Measurements from ENCODE around the gene EEFSEC. TPM values are rescaled to one million over a fixed set of nuclear protein-coding genes. Genes with fewer than 3 reads are reported as not detected.

The EEFSEC gene
- total RNA-seq, 2 experiments from 2014 or later: 21.7 to 23.1 TPM

- DNase-seq (no peak), ATAC-seq (no peak)
- H3K27ac Mint-ChIP-seq: no peak overlapping the region
- ChIA-PET CTCF (no interaction called here), POLR2A (interaction anchor here (0.6 kb wide), 1 partner anchor 459 kb away, joined by 3 read pairs; no protein-coding TSS in a partner anchor)
- H3K36me3 Mint-ChIP-seq (ENCODE audit: low read depth): no peaks in the 10 kb centered on the region
- no peaks in the 10 kb centered on the region for H3K9me3 Mint-ChIP-seq (ENCODE audit: insufficient read depth)
- no peak overlapping the region for H3K4me3 Mint-ChIP-seq
- H3K27me3 Mint-ChIP-seq (ENCODE audit: low read depth): peaks cover 26% of the 10 kb centered on the region
- H3K4me1 Mint-ChIP-seq (ENCODE audit: low read depth): peaks cover 5% of the 10 kb centered on the region
Measured at GRCh38 chr3:128455786-128456748, 302.8 kb downstream of the EEFSEC start.

GRCh38 chr3:128456776-128457715 is 303.8 kb downstream of the EEFSEC start:
- no peaks in the 10 kb centered on the region for H3K9me3 Mint-ChIP-seq (ENCODE audit: insufficient read depth)
- peaks cover 5% of the 10 kb centered on the region for H3K4me1 Mint-ChIP-seq (ENCODE audit: low read depth)
- ChIA-PET POLR2A (no interaction called here), CTCF (interaction anchor here (2.5 kb wide), 1 partner anchor 31 kb away, joined by 8 read pairs; no protein-coding TSS in a partner anchor)
- no peaks in the 10 kb centered on the region for H3K36me3 Mint-ChIP-seq (ENCODE audit: low read depth)
- peaks cover 22% of the 10 kb centered on the region for H3K27me3 Mint-ChIP-seq (ENCODE audit: low read depth)
- no peak for ATAC-seq
- DNase-seq: no peak
- no peak overlapping the region for H3K4me3 Mint-ChIP-seq
- no peak overlapping the region for H3K27ac Mint-ChIP-seq

GRCh38 chr3:128457937-128458336 is 304.7 kb downstream of the EEFSEC start:
- H3K4me3 Mint-ChIP-seq: no peak overlapping the region
- no peak overlapping the region for H3K27ac Mint-ChIP-seq
- H3K9me3 Mint-ChIP-seq (ENCODE audit: insufficient read depth): no peaks in the 10 kb centered on the region
- ChIA-PET CTCF (interaction anchor here (2.5 kb wide), 1 partner anchor 32 kb away, joined by 8 read pairs; no protein-coding TSS in a partner anchor), POLR2A (no interaction called here)
- peaks cover 22% of the 10 kb centered on the region for H3K27me3 Mint-ChIP-seq (ENCODE audit: low read depth)
- H3K36me3 Mint-ChIP-seq (ENCODE audit: low read depth): no peaks in the 10 kb centered on the region
- ATAC-seq: no peak
- DNase-seq: no peak
- peaks cover 5% of the 10 kb centered on the region for H3K4me1 Mint-ChIP-seq (ENCODE audit: low read depth)

Other genes starting within 250 kb of the EEFSEC start
- not detected for gene KBTBD12, start 238.2 kb upstream of the EEFSEC start, total RNA-seq
- gene SEC61A1, start 101.0 kb upstream of the EEFSEC start, total RNA-seq: 100 to 1,000 TPM; 146 to 148 TPM
- 10 to 100 TPM; 57.3 to 57.4 TPM for gene RUVBL1, start 29.7 kb upstream of the EEFSEC start, total RNA-seq